Measurements from ENCODE around the gene NPFFR1.
"Not testable (repeated sequence)": the region's sequence is repeated elsewhere in the genome, so short reads cannot be mapped to it uniquely, and the experiment has no call there.

The NPFFR1 gene

DNA sequence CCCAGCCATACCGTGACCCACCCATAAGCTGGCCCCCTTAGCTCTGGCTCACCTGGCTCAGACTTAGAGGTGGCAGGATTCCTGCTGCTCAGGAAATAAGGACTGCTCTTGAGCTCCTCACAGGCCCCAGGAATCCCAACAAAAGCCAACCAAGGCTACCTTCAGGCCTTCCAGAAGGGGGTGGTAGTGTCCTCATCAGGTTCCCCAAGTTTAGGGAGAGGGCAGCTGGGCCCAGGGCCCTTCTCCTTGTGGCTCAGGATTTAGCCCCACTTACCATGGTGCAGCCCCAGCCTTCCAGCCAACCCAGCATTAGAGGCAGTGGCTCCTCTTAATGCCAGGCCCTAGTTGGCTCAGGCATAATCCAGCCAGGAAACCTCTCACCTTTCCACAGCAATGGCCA, 23.5 kb downstream of the NPFFR1 start:
- DNase-seq (ENCODE audit: insufficient read length, low spot score): no peak
- no peak for FAIRE-seq

DNA sequence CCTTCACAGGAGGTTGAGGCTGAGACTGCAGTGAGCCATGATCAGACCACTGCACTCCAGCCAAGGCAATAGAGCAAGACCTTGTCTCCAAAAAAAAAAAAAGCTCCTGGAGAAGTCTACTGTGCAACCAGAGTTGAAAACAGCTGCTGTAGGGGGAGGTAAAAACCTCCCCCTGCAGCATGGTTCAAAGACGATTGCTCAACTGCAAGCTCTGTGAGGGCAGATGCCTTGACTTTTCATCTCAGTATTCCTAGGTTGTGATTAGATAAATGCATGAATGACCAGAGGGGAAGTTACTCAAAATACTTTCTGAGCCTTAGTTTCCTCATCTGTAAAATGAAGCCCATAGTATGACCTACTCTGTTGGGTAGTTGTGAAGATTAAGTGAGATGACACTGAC, 25.6 kb downstream of the NPFFR1 start:
- no peak for DNase-seq (ENCODE audit: insufficient read length, low spot score)
- FAIRE-seq: no peak

DNA sequence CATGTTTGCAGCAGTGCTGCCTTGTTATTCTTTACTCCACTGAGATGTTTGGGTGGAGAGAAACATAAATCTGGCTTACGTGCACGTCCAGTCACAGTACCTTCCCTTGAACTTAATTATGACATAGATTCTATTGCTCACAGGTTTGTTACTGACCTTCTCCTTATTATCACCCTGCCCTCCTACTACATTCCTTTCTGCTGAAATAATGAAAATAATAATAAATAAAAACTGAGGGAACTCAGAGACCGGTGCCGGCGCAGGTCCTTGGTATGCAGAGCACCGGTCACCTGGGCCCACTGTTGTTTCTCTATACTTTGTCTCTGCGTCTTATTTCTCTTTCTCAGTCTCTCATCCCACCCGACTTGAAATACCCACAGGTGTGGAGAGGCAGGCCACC, 26.0 kb downstream of the NPFFR1 start:
- DNase-seq (ENCODE audit: insufficient read length, low spot score); FAIRE-seq: not testable (repeated sequence)

- DNase-seq (ENCODE audit: insufficient read length, low spot score) (no peak), FAIRE-seq (no peak)
Measured at GRCh38 chr10:70256463-70256862, 27.3 kb downstream of the NPFFR1 start.

GRCh38 chr10:70255329-70256299, 28.2 kb downstream of the NPFFR1 start:
- DNase-seq (ENCODE audit: insufficient read length, low spot score): no peak
- FAIRE-seq: no peak

GRCh38 chr10:70254778-70255328, 29.0 kb downstream of the NPFFR1 start:
- FAIRE-seq: no peak
- no peak for DNase-seq (ENCODE audit: insufficient read length, low spot score)

DNA sequence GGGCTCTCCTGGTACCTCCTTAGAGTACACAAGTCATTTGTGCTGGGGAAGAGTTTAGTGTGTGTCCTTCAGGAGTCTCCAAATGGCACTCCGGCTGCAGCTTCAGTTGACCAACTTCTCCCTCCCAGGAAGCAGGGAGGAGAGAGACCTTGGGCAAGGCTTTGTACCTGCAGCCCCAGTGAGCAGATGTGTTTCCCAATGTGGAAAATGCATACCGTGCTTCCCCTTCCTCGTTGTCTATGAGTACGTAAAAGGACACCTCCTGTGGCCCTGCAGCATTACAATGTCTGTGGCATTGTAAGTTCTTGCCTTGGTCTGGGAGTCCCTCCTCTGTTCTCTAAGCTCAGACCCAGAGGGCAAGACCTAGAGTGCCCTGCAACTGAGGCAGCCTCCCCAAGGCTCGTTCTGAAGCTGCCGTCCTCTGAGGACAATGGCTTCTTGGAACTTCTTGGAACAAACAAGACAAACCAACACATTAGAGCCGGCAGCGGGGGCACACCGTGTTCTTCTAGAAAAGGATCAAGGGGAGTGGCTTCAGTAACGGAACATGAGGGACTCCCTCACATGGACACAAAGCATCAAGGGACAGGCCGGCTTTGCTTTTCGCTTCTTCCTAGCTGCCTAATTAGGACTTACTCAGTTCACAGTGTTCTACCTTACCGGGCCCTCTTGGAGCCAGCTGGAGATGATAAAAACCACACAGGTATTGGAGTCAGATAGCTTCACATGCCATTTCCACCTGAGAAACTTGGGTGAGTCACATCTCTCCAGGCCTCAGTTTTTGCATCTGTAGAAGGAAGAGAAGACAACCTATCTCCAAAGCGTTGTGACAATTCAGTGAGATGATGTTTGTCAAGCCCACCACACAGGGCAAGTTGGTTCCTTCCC, 29.7 kb downstream of the NPFFR1 start:
- FAIRE-seq: no peak

GRCh38 chr10:70250961-70251680, 32.7 kb downstream of the NPFFR1 start:
- FAIRE-seq: no peak
- DNase-seq (ENCODE audit: insufficient read length, low spot score): no peak

More for the DNA sequence above, 29.7 kb downstream of the NPFFR1 start:
- DNase-seq (ENCODE audit: insufficient read length, low spot score): no peak

DNA sequence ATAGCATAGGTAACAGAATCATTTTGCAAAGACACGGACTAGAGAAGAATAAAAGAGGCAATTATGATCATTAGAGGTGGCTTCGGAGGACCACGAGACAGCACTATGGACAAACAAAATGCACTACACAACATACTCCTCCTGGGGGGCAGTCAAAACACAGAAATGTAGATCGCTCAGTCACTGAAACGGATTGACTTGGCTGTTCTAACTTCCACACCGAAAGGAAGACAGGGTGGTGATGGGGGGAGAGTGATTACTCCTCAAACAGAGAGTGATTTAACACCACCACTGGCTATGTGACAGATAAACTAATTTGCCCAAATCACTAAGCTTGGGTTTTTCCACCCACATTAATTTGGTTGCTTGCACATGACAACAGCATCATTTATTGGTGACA, 36.4 kb downstream of the NPFFR1 start:
- no peak for DNase-seq (ENCODE audit: insufficient read length, low spot score)
- FAIRE-seq: no peak

DNA sequence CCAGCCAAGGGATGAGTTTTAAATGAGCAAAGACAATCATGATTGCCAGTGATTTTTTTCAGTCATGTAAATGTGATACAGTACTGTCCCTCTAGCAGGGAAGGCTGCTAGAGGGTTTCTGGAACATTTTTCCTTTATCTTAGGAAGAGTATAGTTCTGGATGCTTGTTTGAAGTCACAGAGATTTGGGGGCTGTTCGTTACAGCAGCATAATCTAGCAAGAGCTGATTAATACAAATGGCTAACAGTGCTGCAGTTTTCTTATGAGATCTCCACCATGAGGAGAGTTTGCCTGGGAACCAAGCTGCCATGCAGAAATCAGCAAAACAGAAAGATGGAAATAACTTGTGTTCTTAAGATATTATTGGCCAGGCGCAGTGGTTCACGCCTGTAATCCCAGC, 42.7 kb downstream of the NPFFR1 start:
- DNase-seq (ENCODE audit: insufficient read length, low spot score) (no peak), FAIRE-seq (no peak)

DNA sequence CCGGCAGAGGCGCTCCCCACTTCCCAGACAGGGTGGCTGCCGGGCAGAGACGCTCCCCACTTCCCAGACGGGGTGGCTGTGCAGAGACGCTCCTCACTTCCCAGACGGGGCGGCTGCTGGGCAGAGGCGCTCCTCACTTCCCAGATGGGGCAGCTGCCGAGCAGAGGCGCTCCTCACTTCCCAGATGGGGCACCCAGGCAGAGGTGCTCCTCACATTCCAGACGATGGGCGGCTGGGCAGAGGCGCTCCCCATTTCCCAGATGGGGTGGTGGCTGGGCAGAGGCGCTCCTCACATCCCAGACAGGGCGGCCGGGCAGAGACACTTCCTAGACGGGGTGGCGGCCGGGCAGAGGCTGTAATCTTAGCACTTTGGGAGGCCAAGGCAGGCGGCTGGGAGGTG, 43.8 kb downstream of the NPFFR1 start:
- not testable (repeated sequence) for FAIRE-seq; DNase-seq (ENCODE audit: insufficient read length, low spot score)

DNA sequence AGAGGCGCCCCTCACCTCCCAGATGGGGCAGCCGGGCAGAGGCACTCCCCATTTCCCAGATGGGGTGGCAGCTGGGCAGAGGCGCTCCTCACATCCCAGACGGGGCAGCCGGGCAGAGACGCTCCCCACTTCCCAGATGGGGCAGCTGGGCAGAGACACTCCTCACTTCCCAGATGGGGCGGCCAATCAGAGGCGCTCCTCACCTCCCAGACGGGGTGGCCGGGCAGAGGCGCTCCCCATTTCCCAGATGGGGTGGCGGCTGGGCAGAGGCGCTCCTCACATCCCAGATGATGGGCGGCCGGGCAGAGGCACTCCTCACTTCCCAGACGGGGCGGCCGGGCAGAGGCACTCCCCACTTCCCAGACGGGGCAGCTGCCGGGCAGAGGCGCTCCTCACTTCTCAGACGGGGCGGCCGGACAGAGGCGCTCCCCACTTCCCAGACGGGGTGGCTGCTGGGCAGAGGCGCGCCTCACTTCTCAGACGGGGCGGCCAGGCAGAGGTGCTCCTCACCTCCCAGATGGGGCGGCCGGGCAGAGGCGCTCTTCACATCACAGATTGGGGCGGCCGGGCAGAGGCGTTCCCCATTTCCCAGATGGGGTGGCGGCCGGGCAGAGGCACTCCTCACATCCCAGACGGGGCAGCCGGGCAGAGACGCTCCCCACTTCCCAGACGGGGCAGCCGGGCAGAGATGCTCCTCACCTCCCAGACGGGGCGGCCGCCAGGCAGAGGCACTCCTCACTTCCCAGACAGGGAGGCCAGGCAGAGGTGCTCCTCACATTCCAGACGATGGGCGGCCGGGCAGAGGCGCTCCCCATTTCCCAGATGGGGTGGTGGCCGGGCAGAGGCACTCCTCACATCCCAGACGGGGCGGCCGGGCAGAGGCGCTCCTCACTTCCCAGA, 44.5 kb downstream of the NPFFR1 start:
- FAIRE-seq; DNase-seq (ENCODE audit: insufficient read length, low spot score): not testable (repeated sequence)

DNA sequence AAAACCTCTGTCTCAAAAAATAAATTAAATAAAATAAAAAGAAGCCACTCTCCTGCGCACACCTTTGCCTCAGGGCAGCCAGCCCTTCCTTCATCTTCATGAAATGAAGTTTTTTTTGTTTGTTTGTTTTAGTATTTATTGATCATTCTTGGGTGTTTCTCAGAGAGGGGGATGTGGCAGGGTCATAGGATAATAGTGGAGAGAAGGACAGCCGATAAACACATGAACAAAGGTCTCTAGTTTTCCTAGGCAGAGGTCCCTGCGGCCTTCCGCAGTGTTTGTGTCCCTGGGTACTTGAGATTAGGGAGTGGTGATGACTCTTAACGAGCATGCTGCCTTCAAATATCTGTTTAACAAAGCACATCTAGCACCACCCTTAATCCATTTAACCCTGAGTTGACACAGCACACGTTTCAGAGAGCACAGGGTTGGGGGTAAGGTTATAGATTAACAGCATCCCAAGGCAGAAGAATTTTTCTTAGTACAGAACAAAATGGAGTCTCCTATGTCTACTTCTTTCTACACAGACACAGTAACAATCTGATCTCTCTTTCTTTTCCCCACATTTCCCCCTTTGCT, 45.8 kb downstream of the NPFFR1 start:
- not testable (repeated sequence) for FAIRE-seq

GRCh38 chr10:70234668-70235447, 48.9 kb downstream of the NPFFR1 start:
- DNase-seq (ENCODE audit: insufficient read length, low spot score): no peak
- FAIRE-seq: no peak

More for the DNA sequence above, 45.8 kb downstream of the NPFFR1 start:
- DNase-seq (ENCODE audit: insufficient read length, low spot score): not testable (repeated sequence)

DNA sequence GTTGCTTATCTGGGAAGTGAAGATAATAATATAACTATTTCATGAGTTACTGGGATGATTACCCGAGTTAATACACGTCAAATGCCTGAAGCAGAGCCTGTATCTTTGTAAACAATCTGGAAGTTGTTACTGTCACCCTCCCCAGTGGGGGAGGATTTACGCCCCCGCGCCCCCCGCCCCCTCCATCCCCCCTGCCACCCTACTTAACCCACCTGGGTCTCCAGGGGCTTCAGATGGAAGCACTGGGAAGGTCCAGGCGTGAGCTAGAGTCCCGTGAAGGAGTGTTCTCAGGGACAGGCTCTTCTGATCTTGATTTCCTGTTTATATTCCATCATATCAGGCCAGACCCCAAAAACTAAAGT, 49.9 kb downstream of the NPFFR1 start:
- DNase-seq (ENCODE audit: insufficient read length, low spot score) (no peak), FAIRE-seq (peak; percentile 33)

DNA sequence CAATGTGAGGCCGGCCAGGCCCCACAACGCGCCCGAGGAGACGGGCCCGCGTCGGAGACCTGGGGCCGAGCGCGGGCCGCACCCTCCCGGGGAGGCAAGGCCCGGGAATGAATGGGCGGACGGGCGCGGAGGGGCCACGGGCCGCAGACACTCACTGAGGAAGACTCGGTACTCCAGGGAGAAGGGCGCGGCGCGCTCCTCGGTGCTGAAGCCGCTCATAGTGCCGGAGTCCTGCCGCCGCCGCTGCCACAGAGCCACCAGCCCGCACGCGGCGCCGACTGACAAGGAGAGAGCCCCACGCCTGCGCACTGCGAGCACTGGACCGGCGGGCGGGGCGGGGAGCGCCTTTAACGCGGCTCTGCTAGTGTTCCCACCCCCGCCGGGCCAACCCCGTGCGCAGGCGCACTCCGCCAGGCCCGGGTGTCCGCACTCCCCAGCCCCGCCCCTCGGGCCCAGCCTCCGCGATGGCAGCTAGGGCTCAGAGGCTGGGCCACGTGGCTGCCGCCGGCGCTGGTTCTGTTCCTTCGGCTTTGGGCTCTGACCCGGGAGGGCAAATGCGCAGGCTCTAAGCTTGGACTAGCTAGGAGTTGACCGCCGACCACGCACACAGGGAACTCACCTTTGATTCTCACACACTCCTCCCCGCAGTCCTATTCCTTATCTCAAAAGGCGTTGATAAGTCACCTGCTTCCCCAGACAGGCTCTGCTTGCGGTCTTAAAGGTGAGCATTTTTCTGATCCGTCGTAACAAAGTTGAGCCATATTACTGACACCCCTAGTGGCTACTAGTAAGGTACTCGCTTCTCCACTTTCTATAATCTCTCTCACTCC, 50.5 kb downstream of the NPFFR1 start, which contains the start of gene PPA1:
PPA1 (minus strand) TSS at position 321 of the 830 bp plus-strand sequence; CDS start at position 219, 102 bp downstream.
- DNase-seq (ENCODE audit: insufficient read length, low spot score): peak; percentile 99
- peak; percentile 94 for FAIRE-seq

DNA sequence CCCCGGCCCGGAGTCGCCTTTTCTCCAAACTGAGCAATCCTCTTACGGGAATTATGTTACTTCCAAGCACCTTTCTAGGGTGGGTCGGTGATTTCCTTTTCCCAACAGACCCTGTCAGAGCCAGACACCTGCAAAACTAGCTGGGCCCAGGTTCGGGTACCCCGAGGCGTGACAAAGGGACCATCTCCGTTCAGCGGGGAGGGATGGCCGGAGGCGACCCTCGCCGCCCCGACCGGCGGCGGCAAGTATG, 51.0 kb downstream of the NPFFR1 start:
- FAIRE-seq (no peak), DNase-seq (ENCODE audit: insufficient read length, low spot score) (no peak)
